ENCODE data around the gene TTC28. TPM values are rescaled to one million over a fixed set of nuclear protein-coding genes. Genes with fewer than 3 reads are reported as not detected.
A peak's percentile ranks its signal among the peaks of the same experiment; 100 is the strongest.

TTC28 gene
- total and polyA plus RNA-seq, 11 donors = 5.1 to 34.9 (median 21.8) TPM

DNA sequence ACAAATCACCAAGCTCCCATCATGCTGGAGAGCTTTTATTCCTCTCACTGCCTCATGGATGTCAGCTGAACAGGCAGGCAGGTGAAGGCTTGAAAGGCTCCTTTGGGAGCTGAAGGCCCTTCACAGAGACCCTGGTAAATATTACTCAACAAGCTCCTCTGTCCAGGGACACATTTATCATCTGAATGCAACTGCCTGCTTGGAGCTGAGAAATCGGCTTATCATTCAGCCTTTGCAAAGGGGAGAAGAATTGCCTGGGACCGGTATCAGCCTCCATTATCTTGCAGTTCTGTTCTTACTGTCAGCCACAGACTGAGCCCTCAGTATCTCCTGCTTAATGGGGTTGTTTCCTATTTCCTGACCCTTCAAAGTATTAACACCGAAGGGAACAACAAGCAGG lies 646.8 kb downstream of the TTC28 start:
- no peak for DNase-seq
- Histone ChIP-seq H3K27ac (no peak overlapping the region), H3K4me1 (peaks cover 23 to 62% (median 44%) of the 10 kb centered on the region in 12 donors), H3K4me3 (no peak overlapping the region), H3K27me3 (no peaks in the 10 kb centered on the region), H3K9me3 (no peaks in the 10 kb centered on the region), H3K36me3 (peaks cover 0 to 9% (median 0%) of the 10 kb centered on the region in 9 donors)
- ATAC-seq = no peak
- TF ChIP-seq, protein P1, sequence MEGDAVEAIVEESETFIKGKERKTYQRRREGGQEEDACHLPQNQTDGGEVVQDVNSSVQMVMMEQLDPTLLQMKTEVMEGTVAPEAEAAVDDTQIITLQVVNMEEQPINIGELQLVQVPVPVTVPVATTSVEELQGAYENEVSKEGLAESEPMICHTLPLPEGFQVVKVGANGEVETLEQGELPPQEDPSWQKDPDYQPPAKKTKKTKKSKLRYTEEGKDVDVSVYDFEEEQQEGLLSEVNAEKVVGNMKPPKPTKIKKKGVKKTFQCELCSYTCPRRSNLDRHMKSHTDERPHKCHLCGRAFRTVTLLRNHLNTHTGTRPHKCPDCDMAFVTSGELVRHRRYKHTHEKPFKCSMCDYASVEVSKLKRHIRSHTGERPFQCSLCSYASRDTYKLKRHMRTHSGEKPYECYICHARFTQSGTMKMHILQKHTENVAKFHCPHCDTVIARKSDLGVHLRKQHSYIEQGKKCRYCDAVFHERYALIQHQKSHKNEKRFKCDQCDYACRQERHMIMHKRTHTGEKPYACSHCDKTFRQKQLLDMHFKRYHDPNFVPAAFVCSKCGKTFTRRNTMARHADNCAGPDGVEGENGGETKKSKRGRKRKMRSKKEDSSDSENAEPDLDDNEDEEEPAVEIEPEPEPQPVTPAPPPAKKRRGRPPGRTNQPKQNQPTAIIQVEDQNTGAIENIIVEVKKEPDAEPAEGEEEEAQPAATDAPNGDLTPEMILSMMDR (IDR thresholded peaks at IDR 0.05) = no peak
- TF ChIP-seq POLR2A (IDR thresholded peaks at IDR 0.05) = no peak
- intact Hi-C loops (cut with DNase I) = loop anchor here in 1 of 10 donors (5.0 to 10.0 kb wide), 2 partner anchors 409 to 792 kb away; no protein-coding TSS in a partner anchor
- WGBS, 4 donors = 52 to 77% (median 66%) methylated on average over 3 of the region's 3 CpGs

DNA sequence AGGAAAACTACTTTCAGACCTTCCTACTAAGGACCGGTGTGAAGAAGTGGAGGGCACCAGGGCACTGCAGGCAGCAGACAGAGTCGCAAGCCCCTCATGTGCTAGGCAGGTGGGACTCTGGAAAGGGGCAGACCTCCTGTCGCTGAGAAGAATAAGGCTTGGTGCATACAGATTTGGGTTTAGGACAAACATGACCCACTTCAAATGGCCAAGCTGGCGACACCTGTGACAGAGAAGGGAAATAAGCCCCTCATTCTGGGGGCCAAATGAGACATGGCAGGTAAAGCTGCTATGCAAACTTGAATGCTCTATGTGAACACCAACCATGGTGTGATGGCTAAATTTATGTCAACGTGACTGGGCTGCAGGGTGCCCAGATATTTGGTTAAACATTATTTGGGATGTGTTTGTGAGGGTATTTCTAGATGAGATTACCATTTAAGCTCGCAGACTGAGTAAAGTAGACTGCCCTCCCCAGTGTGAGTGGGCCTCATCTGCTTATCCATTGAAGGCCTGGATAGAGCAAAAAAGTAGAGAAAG lies 648.2 kb downstream of the TTC28 start:
- ATAC-seq = no peak
- Histone ChIP-seq H3K4me3 (no peak overlapping the region), H3K36me3 (peaks cover 0 to 9% (median 0%) of the 10 kb centered on the region in 9 donors), H3K4me1 (peaks cover 23 to 76% (median 56%) of the 10 kb centered on the region in 12 donors), H3K9me3 (no peaks in the 10 kb centered on the region), H3K27ac (no peak overlapping the region), H3K27me3 (no peaks in the 10 kb centered on the region)
- no peak for DNase-seq
- intact Hi-C loops (cut with DNase I) = loop anchor here in 1 of 10 donors (5.0 to 10.0 kb wide), 2 partner anchors 411 to 793 kb away; no protein-coding TSS in a partner anchor
- WGBS, 4 donors = 97 to 99% (median 98%) methylated on average over 6 of the region's 6 CpGs
- TF ChIP-seq, protein P1 (IDR thresholded peaks at IDR 0.05) = no peak
- no peak for TF ChIP-seq POLR2A (IDR thresholded peaks at IDR 0.05)

DNA sequence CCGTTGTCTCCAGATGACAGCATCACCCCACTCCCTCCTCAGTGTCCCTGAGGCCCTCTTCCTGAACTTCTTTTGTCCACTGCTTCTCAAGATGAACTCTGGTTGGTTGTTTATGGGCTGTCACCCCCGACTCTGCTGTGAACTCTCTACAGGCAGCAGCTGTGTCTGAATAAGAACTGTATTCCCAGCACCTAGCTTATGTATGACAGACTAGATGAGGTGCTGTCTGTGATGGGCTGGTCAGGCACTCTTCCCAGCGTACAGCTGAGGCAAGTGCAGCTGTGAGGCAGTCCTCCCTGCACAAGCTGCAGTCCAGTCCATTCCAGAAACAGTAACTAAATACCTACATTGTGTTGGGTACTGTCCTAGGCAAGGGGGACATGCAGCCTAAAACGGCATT lies 649.2 kb downstream of the TTC28 start:
- peaks cover 23 to 78% (median 52%) of the 10 kb centered on the region in 12 donors for H3K4me1 ChIP-seq
- WGBS, 4 donors = 82 to 98% (median 84%) methylated on average over 4 of the region's 4 CpGs
- no peak for TF ChIP-seq POLR2A (IDR thresholded peaks at IDR 0.05)
- ATAC-seq (no peak), DNase-seq (no peak)
- no peak overlapping the region for H3K27ac ChIP-seq
- no peaks in the 10 kb centered on the region for H3K27me3 ChIP-seq
- intact Hi-C loops (cut with DNase I) = loop anchor here in 1 of 10 donors (5.0 to 10.0 kb wide), 2 partner anchors 412 to 794 kb away; no protein-coding TSS in a partner anchor
- H3K9me3 ChIP-seq = no peaks in the 10 kb centered on the region
- H3K36me3 ChIP-seq = peaks cover 0 to 9% (median 0%) of the 10 kb centered on the region in 9 donors
- no peak overlapping the region for H3K4me3 ChIP-seq

DNA sequence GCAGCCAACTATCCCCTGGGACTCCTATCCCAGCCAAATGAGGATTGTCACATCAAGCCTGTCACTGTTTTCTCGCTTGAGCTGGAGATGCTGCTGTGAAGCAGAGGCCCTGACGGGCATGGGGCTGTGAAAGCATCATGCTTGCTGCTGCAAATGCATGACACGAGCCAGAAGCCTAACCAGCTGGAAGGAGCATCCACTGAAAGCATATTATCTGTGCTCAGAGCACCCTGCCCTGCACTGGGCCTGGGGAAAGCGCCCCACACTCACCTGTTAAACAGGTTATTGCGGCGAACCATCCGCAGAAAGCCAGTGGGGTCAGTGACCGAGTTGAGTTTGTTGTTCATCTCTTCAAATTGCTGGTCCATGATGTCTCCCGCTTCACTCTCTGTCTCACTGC lies 649.7 kb downstream of the TTC28 start:
- Histone ChIP-seq H3K27ac (peak overlapping the region; percentile 43 to 75 (median 62)), H3K27me3 (no peaks in the 10 kb centered on the region), H3K36me3 (peaks cover 0 to 9% (median 0%) of the 10 kb centered on the region in 9 donors), H3K4me1 (peaks cover 21 to 77% (median 49%) of the 10 kb centered on the region in 12 donors), H3K9me3 (no peaks in the 10 kb centered on the region), H3K4me3 (no peak overlapping the region)
- TF ChIP-seq, protein P1 (IDR thresholded peaks at IDR 0.05) = no peak
- TF ChIP-seq POLR2A (IDR thresholded peaks at IDR 0.05) = no peak
- intact Hi-C loops (cut with DNase I) = loop anchor here in 6 of 10 donors (5.0 to 10.0 kb wide), 4 partner anchors 412 to 805 kb away; no protein-coding TSS in a partner anchor
- ATAC-seq (no peak), DNase-seq (peak in 1 of 5 donors; percentile 8)
- 94 to 97% (median 95%) methylated on average over 7 to 9 of the region's 9 CpGs for WGBS, 4 donors

Data from heart left ventricle (tissue), 16 donors.